H1 (cell line): Measurements from ENCODE around the gene VWF. TPM values are rescaled to one million over a fixed set of nuclear protein-coding genes. Genes with fewer than 3 reads are reported as not detected.

Experiments
- CTCF ChIA-PET: fragments of 300-600 bp; sonication (Branson Sonifier 250); formaldehyde crosslinking; loops from one replicate; lab custom pipeline; 2021; ENCODE audit not compliant: partially characterized antibody; lab: Charles Lee
- POLR2A ChIA-PET: fragments of 300-600 bp; sonication (Branson Sonifier 250); formaldehyde crosslinking; loops from one replicate; lab custom pipeline; 2021; ENCODE audit warnings: inconsistent platforms; ENCODE audit not compliant: partially characterized antibody; lab: Charles Lee
- DNase-seq, 2 experiments: peaks; one replicate each; pipeline versions ENCODE4 v3.0.0 to v3.0.0-alpha.2; 2010 to 2022; ENCODE audit warnings: low spot score in 2 of 2, low read depth in 1 of 2, mixed read lengths in 1 of 2
- FAIRE-seq: peaks from 2 replicates; lab custom pipeline; 2011; peaks lifted over from hg19 to GRCh38; lab: Jason Lieb, UNC
- H2AFZ ChIP-seq: 2 replicates; pipeline ENCODE4 v1.8.1; 2012; ENCODE audit warnings: low read length, inconsistent platforms
- H2AK5ac ChIP-seq: 2 replicates; pipeline ENCODE4 v1.6.1; 2013; ENCODE audit warnings: low read depth, low read length
- H2BK120ac ChIP-seq: replicated peaks from 2 replicates; pipeline ENCODE3; 2013; ENCODE audit warnings: low read depth, low read length, inconsistent platforms
- H2BK12ac ChIP-seq: 2 replicates; pipeline ENCODE4 v1.6.1; 2013; ENCODE audit warnings: low read depth, low read length
- H2BK15ac ChIP-seq: 2 replicates; pipeline ENCODE4 v1.6.1; 2013; ENCODE audit warnings: low read length
- H2BK20ac ChIP-seq: 2 replicates; pipeline ENCODE4 v1.6.1; 2013; ENCODE audit warnings: low read length
- H2BK5ac ChIP-seq: 2 replicates; pipeline ENCODE4 v1.6.1; 2013; ENCODE audit warnings: low read depth, low read length
- H3K14ac ChIP-seq: 2 replicates; pipeline ENCODE4 v1.6.1; 2013; ENCODE audit warnings: inconsistent platforms; ENCODE audit not compliant: insufficient read length
- H3K18ac ChIP-seq: 2 replicates; pipeline ENCODE4 v1.6.1; 2013; ENCODE audit warnings: low read length; ENCODE audit errors: extremely low read depth
- H3K23ac ChIP-seq: 2 replicates; pipeline ENCODE4 v1.6.1; 2013; ENCODE audit warnings: inconsistent platforms; ENCODE audit not compliant: insufficient read length
- H3K23me2 ChIP-seq: 2 replicates; pipeline ENCODE4 v1.6.1; 2013; ENCODE audit warnings: low read depth, low read length
- H3K27ac ChIP-seq: 2 replicates; pipeline ENCODE4 v1.6.1; 2011; ENCODE audit warnings: low read depth, low read length, inconsistent platforms
- H3K27me3 ChIP-seq, 4 experiments: replicated peaks in 1 of 4; 1 replicate in 1 of 4; 2 replicates in 3 of 4; pipeline versions ENCODE4 v1.6.1 to v1.8.1; 2011 to 2013; ENCODE audit warnings: low read length in 3 of 4, mild to moderate bottlenecking in 3 of 4, inconsistent platforms in 2 of 4, mixed read lengths in 2 of 4, moderate library complexity in 1 of 4; ENCODE audit not compliant: control insufficient read depth in 3 of 4, insufficient read depth in 3 of 4; ENCODE audit errors: extremely low read depth in 1 of 4
- H3K36me3 ChIP-seq, 4 experiments: 2 replicates each; pipeline versions ENCODE4 v1.6.1 to v1.8.1; 2011 to 2013; ENCODE audit warnings: mild to moderate bottlenecking in 4 of 4, low read length in 3 of 4, moderate library complexity in 2 of 4, control low read depth in 1 of 4, inconsistent platforms in 1 of 4; ENCODE audit not compliant: insufficient read depth in 4 of 4, control insufficient read depth in 2 of 4
- H3K4ac ChIP-seq: replicated peaks from 2 replicates; pipeline ENCODE3; 2013; ENCODE audit warnings: low read length, low read depth, mixed read lengths, inconsistent platforms; ENCODE audit not compliant: insufficient read length
- H3K4me1 ChIP-seq, 4 experiments: replicated peaks in 1 of 4; 1 replicate in 1 of 4; 2 replicates in 3 of 4; pipeline versions ENCODE4 v1.6.1 to v1.8.1; 2011 to 2013; ENCODE audit warnings: low read length in 3 of 4, inconsistent platforms in 2 of 4, mixed read lengths in 1 of 4; ENCODE audit not compliant: insufficient read depth in 4 of 4, control insufficient read depth in 3 of 4
- H3K4me2 ChIP-seq, 2 experiments: 2 replicates each; pipeline versions ENCODE4 v1.6.1 to v1.8.1; 2011 to 2013; ENCODE audit warnings: low read depth in 2 of 2, low read length in 2 of 2, control low read depth in 1 of 2, inconsistent platforms in 1 of 2, mild to moderate bottlenecking in 1 of 2; ENCODE audit not compliant: insufficient read depth in 1 of 2
- H3K4me3 ChIP-seq, 4 experiments: fragments of 200-600, 300-600 bp in 1 of 4; sonication (generic), shearing (Covaris generic), sonication (Bioruptor Twin) in 1 of 4; 2 replicates each; pipeline versions ENCODE4 v1.5.1 to v1.8.1; 2011 to 2016; ENCODE audit warnings: low read length in 4 of 4, low read depth in 3 of 4, control low read depth in 2 of 4, inconsistent platforms in 2 of 4, mild to moderate bottlenecking in 2 of 4, mixed read lengths in 1 of 4, moderate library complexity in 1 of 4; ENCODE audit not compliant: insufficient read depth in 2 of 4; ENCODE audit errors: extremely low read depth in 1 of 4
- H3K56ac ChIP-seq: replicated peaks from 2 replicates; pipeline ENCODE3; 2013; ENCODE audit warnings: low read depth, mild to moderate bottlenecking, mixed read lengths, low read length, inconsistent platforms; ENCODE audit not compliant: insufficient read length
- H3K79me1 ChIP-seq: 2 replicates; pipeline ENCODE4 v1.6.1; 2013; ENCODE audit warnings: low read depth, low read length, control low read depth
- H3K79me2 ChIP-seq, 2 experiments: 2 replicates each; pipeline versions ENCODE4 v1.6.1 to v1.8.1; 2012 to 2013; ENCODE audit warnings: low read length in 2 of 2, mild to moderate bottlenecking in 2 of 2, inconsistent platforms in 1 of 2; ENCODE audit not compliant: insufficient read depth in 2 of 2, control insufficient read depth in 1 of 2
- H3K9ac ChIP-seq, 4 experiments: replicated peaks in 1 of 4; 1 replicate in 1 of 4; 2 replicates in 3 of 4; pipeline versions ENCODE4 v1.6.1 to v1.8.1; 2011 to 2013; ENCODE audit warnings: low read depth in 3 of 4, low read length in 3 of 4, control low read depth in 2 of 4, mild to moderate bottlenecking in 2 of 4, moderate library complexity in 2 of 4, inconsistent platforms in 1 of 4; ENCODE audit errors: extremely low read depth in 1 of 4
- H3K9me3 ChIP-seq, 2 experiments: 2 replicates each; pipeline versions ENCODE4 v1.6.1 to v1.8.1; 2012 to 2013; ENCODE audit warnings: mild to moderate bottlenecking in 2 of 2, moderate library complexity in 2 of 2, control low read depth in 1 of 2, inconsistent platforms in 1 of 2, low read depth in 1 of 2, low read length in 1 of 2, mixed read lengths in 1 of 2; ENCODE audit not compliant: insufficient read depth in 2 of 2
- H4K20me1 ChIP-seq, 2 experiments: replicated peaks in 1 of 2; 2 replicates each; pipeline versions ENCODE3 to v1.8.1; 2011 to 2013; ENCODE audit warnings: inconsistent platforms in 2 of 2, low read length in 2 of 2, mild to moderate bottlenecking in 1 of 2; ENCODE audit not compliant: insufficient read depth in 2 of 2, control insufficient read depth in 1 of 2
- H4K5ac ChIP-seq: 2 replicates; pipeline ENCODE4 v1.6.1; 2013; ENCODE audit warnings: low read length, low read depth, mixed read lengths, inconsistent platforms; ENCODE audit not compliant: insufficient read length
- H4K8ac ChIP-seq: 2 replicates; pipeline ENCODE4 v1.8.0; 2013; ENCODE audit warnings: mild to moderate bottlenecking, moderate library complexity, low read length, inconsistent platforms; ENCODE audit not compliant: insufficient read depth; ENCODE audit errors: extremely low read depth
- H4K91ac ChIP-seq: replicated peaks from 2 replicates; pipeline ENCODE3; 2013; ENCODE audit warnings: low read length, mixed read lengths, inconsistent platforms; ENCODE audit not compliant: insufficient read length
- SP2 ChIP-seq: IDR thresholded peaks from 2 replicates; pipeline ENCODE4 v1.6.1; 2012; ENCODE audit warnings: mild to moderate bottlenecking, low read length, inconsistent platforms
- SRF ChIP-seq: IDR thresholded peaks from 2 replicates; pipeline ENCODE4 v1.6.1; 2011; ENCODE audit warnings: mild to moderate bottlenecking, low read depth, low read length, moderate library complexity
- WGBS, 2 experiments: shearing (Covaris generic) in 1 of 2; methylation state at CpG; one replicate each; pipeline versions ENCODE4 v1.1.6 to v1.1.7; 2013 to 2015; ENCODE audit warnings: low lambda C conversion rate in 2 of 2, mixed read lengths in 2 of 2, inconsistent platforms in 1 of 2, low coverage in 1 of 2, missing lambda C conversion rate in 1 of 2; ENCODE audit not compliant: insufficient replicate concordance in 2 of 2, insufficient coverage in 1 of 2, insufficient read length in 1 of 2; ENCODE audit errors: extremely low coverage in 1 of 2, missing lambda C conversion rate in 1 of 2; 5-methylcytosine and 5-hydroxymethylcytosine counted together
- polyA plus RNA-seq, 7 experiments: library from polyadenylated mRNA; depleted of rRNA in 3 of 7; stranded (reverse) in 5 of 7; unstranded in 2 of 7; fragments of >200 nt in 5 of 7; fragments of 200-250 nt in 2 of 7; gene quantifications; 1 replicate in 5 of 7; 2 replicates in 1 of 7; 4 replicates in 1 of 7; pipeline versions ENCODE4 v1.2.1 to v1.2.3, GENCODE V29; 2011 to 2013; ENCODE audit warnings: missing spikeins in 2 of 7, mixed read lengths in 2 of 7
- total RNA-seq: library from RNA; stranded (reverse); fragmentation: NEBNext Ultra II Directional; extraction: Animal tissue kit (Norgen Biotek cat#: 25700); gene quantifications from 2 replicates; pipeline ENCODE4 v1.2.1, GENCODE V29; 2021
- TF ChIP-seq, protein P1 (sequence below), 3 experiments: IDR thresholded peaks; 1 replicate in 2 of 3; 2 replicates in 1 of 3; pipeline versions ENCODE4 v1.5.1 to v1.6.1; 2011; ENCODE audit warnings: low read length in 3 of 3, mild to moderate bottlenecking in 3 of 3, inconsistent platforms in 2 of 3, low read depth in 1 of 3, moderate library complexity in 1 of 3; ENCODE audit not compliant: insufficient read depth in 1 of 3; ENCODE audit errors: control extremely low read depth in 1 of 3

The VWF gene
- total and polyA plus RNA-seq, 2 of the 8 experiments (the other 6 are each of a cell fraction or from before 2014, with no cell fraction given), result 0.39 to 0.60 TPM

DNA sequence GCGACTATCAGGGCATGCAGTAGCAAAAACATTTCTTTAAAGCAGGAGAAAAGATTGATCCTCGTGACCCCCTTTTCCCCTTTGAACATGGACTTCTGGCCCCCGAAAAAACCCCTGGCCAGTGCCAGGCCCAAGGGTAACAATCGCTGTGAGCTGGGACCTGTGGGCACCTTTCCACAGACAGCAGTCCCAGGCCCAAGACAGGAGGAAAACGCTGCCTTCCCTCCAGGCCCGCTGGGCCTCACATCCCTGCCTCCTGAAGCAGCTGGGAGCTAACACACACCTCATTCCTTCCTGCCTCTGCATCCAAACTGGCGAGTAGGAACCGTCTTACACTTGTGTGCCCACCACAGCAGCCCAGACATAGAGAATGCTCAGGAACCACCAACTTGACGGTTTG, 1.2 kb downstream of the VWF start:
- Histone ChIP-seq H3K23me2 (peaks cover 3% of the 10 kb centered on the region; the same call in 1 of the 2 replicates), H3K9me3 (no peaks in the 10 kb centered on the region), H3K18ac (no peak overlapping the region; the same call in 1 of the 2 replicates), H3K14ac (no peak overlapping the region), H2AFZ (no peak overlapping the region), H3K27ac (no peak overlapping the region), H3K9ac (no peak overlapping the region), H2AK5ac (no peak overlapping the region), H3K56ac (no peak overlapping the region), H3K4me3 (no peak overlapping the region), H2BK120ac (no peak overlapping the region), H3K79me1 (no peaks in the 10 kb centered on the region), H2BK5ac (no peak overlapping the region), H3K27me3 (no peaks in the 10 kb centered on the region), H3K4me1 (no peaks in the 10 kb centered on the region; a peak in 2 of 7 replicates), H3K4ac (no peak overlapping the region), H4K5ac (no peak overlapping the region), H4K20me1 (no peaks in the 10 kb centered on the region), H3K4me2 (no peak overlapping the region), H4K91ac (no peak overlapping the region), H2BK20ac (no peak overlapping the region), H3K23ac (no peak overlapping the region), H3K36me3 (no peaks in the 10 kb centered on the region), H3K79me2 (no peaks in the 10 kb centered on the region), H2BK15ac (no peak overlapping the region), H4K8ac (no peak overlapping the region), H2BK12ac (no peak overlapping the region)
- WGBS, 2 experiments, result 73% methylated on average over 9 of the region's 9 CpGs; no CpG with 5 or more reads in 1 of the 2 experiments
- ChIA-PET CTCF (interaction anchor here (1.3 kb wide), 1 partner anchor 56 kb away, joined by 4 read pairs; no protein-coding TSS in a partner anchor), POLR2A (no interaction called here)
- DNase-seq (no peak), FAIRE-seq (no peak)
- TF ChIP-seq SP2, result no peak
- TF ChIP-seq, protein P1, sequence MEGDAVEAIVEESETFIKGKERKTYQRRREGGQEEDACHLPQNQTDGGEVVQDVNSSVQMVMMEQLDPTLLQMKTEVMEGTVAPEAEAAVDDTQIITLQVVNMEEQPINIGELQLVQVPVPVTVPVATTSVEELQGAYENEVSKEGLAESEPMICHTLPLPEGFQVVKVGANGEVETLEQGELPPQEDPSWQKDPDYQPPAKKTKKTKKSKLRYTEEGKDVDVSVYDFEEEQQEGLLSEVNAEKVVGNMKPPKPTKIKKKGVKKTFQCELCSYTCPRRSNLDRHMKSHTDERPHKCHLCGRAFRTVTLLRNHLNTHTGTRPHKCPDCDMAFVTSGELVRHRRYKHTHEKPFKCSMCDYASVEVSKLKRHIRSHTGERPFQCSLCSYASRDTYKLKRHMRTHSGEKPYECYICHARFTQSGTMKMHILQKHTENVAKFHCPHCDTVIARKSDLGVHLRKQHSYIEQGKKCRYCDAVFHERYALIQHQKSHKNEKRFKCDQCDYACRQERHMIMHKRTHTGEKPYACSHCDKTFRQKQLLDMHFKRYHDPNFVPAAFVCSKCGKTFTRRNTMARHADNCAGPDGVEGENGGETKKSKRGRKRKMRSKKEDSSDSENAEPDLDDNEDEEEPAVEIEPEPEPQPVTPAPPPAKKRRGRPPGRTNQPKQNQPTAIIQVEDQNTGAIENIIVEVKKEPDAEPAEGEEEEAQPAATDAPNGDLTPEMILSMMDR (IDR thresholded peaks at IDR 0.05; ENCODE audit: control extremely low read depth in 1 of 3, insufficient read depth in 1 of 3, low read depth in 1 of 3, low read length in 3 of 3), result no peak
- no peak for TF ChIP-seq SRF
